NCI-H2227 (cell line): ENCODE results near the gene ZNF574.
"Not testable (repeated sequence)": the region's sequence is repeated elsewhere in the genome, so short reads cannot be mapped to it uniquely, and the experiment has no call there.

Experiments used
- DNase-seq: peaks from one replicate; lab custom pipeline; 2025; ENCODE audit not compliant: unreplicated experiment; lab: John Stamatoyannopoulos, UW

ZNF574 gene

GRCh38 chr19:42098781-42099180 lies 22.8 kb downstream of the ZNF574 start:
- no peak for DNase-seq

- DNase-seq: no peak
Observed at GRCh38 chr19:42099336-42099925, 23.5 kb downstream of the ZNF574 start.

- DNase-seq: not testable (repeated sequence)
Observed at GRCh38 chr19:42100241-42100640, 24.3 kb downstream of the ZNF574 start.

- no peak for DNase-seq
Observed at GRCh38 chr19:42102877-42103276, 26.9 kb downstream of the ZNF574 start.

- no peak for DNase-seq
Observed at GRCh38 chr19:42105368-42105767, 29.4 kb downstream of the ZNF574 start.

- DNase-seq: peak; percentile 96
Observed at GRCh38 chr19:42108527-42109389, 32.8 kb downstream of the ZNF574 start.

GRCh38 chr19:42109896-42110295 lies 33.9 kb downstream of the ZNF574 start:
- no peak for DNase-seq

GRCh38 chr19:42110658-42111057 lies 34.7 kb downstream of the ZNF574 start:
- no peak for DNase-seq

- DNase-seq: no peak
Observed at GRCh38 chr19:42111384-42111783, 35.4 kb downstream of the ZNF574 start.

GRCh38 chr19:42111811-42112210 lies 35.8 kb downstream of the ZNF574 start:
- DNase-seq: no peak

GRCh38 chr19:42113641-42114348 lies 37.8 kb downstream of the ZNF574 start:
- peak; percentile 71 for DNase-seq

GRCh38 chr19:42114412-42114811 lies 38.4 kb downstream of the ZNF574 start:
- DNase-seq: peak; percentile 91

GRCh38 chr19:42115219-42115618 lies 39.3 kb downstream of the ZNF574 start:
- DNase-seq: no peak

GRCh38 chr19:42115705-42116104 lies 39.7 kb downstream of the ZNF574 start:
- no peak for DNase-seq

GRCh38 chr19:42116308-42117075 lies 40.5 kb downstream of the ZNF574 start:
- DNase-seq: no peak

- no peak for DNase-seq
Observed at GRCh38 chr19:42117076-42117475, 41.1 kb downstream of the ZNF574 start.

GRCh38 chr19:42120276-42120980 lies 44.5 kb downstream of the ZNF574 start:
- DNase-seq: no peak

GRCh38 chr19:42121036-42121621 lies 45.2 kb downstream of the ZNF574 start:
- no peak for DNase-seq

GRCh38 chr19:42121656-42122069 lies 45.7 kb downstream of the ZNF574 start:
- no peak for DNase-seq
